ENCODE measurements around the gene POLR3G. TPM values are rescaled to one million over a fixed set of nuclear protein-coding genes. Genes with fewer than 3 reads are reported as not detected.

Gene POLR3G
- total RNA-seq, 6 experiments from 2014 or later, result 1.2 to 7.7 (median 2.0) TPM

DNA sequence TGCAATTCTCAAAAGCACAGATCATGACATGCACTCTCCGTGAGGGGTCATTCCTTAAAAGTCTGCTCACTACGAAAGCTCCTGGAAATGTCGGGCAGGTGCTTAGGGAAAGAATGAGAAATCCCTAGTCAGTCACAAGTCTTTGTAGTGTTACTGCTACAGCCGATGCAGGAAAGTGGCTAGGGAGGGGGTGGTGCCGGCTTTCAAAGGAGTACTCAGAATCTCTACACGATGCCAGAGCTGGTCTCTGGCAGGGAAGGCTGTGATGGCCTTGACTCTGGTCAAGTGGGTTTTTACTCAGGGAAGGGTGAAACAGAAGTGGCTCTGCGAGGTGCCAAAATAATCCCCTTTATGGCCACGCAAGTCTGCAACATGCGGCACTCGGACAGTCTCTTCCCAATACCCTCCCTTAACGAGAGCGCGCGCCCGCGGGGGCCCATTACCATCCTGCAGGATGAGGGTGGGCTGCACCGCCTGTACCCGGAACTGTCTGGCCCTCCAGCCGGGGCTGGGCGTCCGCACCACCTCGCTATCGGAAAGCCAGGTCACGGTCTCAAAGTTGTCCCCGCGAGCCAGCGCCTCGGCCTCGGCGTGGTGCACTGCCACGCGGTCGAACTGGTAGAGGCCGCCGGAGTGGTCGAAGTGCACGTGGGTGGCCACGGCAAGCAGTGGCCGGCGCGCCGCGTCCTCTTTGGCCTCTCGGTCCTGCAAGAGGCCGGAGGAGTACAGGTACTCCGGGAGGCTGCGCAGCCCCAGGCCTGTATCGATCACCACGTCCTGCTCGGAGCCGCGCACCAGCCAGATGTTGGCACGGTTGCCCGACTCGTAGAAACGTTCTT, 1.0 kb upstream of the POLR3G start:
- no peaks in the 10 kb centered on the region for H3K36me3 ChIP-seq
- peak in 2 of 3 donors; percentile 70 to 79 for DNase-seq
- intact Hi-C loops (cut with DNase I), result no loop called here

DNA sequence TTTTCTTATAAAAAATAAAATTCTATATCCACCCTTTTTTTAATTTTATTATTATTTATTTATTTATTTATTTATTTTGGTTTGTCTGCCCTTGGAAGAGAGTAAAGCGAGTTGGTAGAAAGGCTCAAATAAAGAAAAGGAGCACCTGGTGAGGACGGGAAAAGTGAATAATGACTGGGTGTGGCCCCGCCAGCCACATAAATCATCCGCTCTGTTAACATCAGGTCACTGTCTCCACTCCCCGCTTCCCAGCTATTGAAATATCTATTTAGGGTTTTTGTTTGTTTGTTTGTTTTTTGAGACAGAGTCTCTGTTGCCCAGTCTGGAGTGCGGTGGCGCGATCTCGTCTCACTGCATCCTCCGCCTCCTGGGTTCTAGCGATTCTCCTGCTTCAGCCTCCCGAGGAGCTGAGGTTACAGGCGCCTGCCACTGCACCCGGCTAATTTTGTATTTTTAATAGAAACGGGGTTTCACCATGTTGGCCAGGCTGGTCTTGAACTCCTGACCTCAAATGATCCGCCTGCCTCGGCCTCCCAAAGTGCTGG, 844 bp downstream of the POLR3G start:
- Histone ChIP-seq H3K27ac (no peak overlapping the region), H3K4me1 (peaks cover 0 to 15% (median 0%) of the 10 kb centered on the region in 4 donors), H3K4me3 (peak overlapping the region in 2 of 3 donors; percentile 82 to 91), H3K36me3 (no peaks in the 10 kb centered on the region), H3K27me3 (no peaks in the 10 kb centered on the region), H3K9me3 (no peaks in the 10 kb centered on the region)
- 77% methylated on average over 17 of the region's 17 CpGs for WGBS (ENCODE audit: insufficient coverage, low coverage, low lambda C conversion rate, missing lambda C conversion rate)
- DNase-seq (no peak), ATAC-seq (no peak)
- intact Hi-C loops (cut with DNase I), result no loop called here
- TF ChIP-seq POLR2A (IDR thresholded peaks at IDR 0.05), result no peak
- TF ChIP-seq, protein P1, sequence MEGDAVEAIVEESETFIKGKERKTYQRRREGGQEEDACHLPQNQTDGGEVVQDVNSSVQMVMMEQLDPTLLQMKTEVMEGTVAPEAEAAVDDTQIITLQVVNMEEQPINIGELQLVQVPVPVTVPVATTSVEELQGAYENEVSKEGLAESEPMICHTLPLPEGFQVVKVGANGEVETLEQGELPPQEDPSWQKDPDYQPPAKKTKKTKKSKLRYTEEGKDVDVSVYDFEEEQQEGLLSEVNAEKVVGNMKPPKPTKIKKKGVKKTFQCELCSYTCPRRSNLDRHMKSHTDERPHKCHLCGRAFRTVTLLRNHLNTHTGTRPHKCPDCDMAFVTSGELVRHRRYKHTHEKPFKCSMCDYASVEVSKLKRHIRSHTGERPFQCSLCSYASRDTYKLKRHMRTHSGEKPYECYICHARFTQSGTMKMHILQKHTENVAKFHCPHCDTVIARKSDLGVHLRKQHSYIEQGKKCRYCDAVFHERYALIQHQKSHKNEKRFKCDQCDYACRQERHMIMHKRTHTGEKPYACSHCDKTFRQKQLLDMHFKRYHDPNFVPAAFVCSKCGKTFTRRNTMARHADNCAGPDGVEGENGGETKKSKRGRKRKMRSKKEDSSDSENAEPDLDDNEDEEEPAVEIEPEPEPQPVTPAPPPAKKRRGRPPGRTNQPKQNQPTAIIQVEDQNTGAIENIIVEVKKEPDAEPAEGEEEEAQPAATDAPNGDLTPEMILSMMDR (IDR thresholded peaks at IDR 0.05), result no peak

More for the DNA sequence above, 1.0 kb upstream of the POLR3G start:
- Histone ChIP-seq H3K4me1 (peaks cover 0 to 15% (median 0%) of the 10 kb centered on the region in 4 donors), H3K27ac (peak overlapping the region; percentile 69 to 89 (median 79)), H3K4me3 (peak overlapping the region; percentile 82 to 91 (median 88)), H3K9me3 (no peaks in the 10 kb centered on the region), H3K27me3 (no peaks in the 10 kb centered on the region)
- 2% methylated on average over 13 of the region's 56 CpGs for WGBS (ENCODE audit: insufficient coverage, low coverage, low lambda C conversion rate, missing lambda C conversion rate)
- TF ChIP-seq, protein P1 (IDR thresholded peaks at IDR 0.05), result no peak
- TF ChIP-seq POLR2A (IDR thresholded peaks at IDR 0.05), result no peak
- ATAC-seq, result peak; percentile 44 to 64 (median 54)

DNA sequence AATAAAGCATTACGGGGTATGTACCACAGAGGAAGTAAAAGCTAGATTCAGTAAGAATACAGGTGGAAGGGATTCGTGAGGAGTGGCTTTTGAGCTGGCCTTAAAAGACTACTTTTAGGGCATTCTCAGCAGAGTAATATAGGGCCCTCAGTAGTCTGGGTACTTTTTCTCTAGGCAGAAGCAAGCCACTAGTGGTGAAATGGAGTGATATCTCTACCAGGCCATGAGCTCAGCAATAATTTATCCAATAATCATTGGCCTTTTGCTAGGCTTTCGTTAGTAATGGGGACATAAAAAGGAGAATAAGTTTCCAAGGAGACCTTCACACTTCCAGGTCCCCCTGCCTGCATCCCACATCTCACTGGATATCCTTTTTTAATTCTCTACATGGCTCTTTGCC, 1.7 kb downstream of the POLR3G start:
- H3K27ac ChIP-seq, result no peak overlapping the region
- TF ChIP-seq, protein P1 (IDR thresholded peaks at IDR 0.05), result no peak
- no peak for TF ChIP-seq POLR2A (IDR thresholded peaks at IDR 0.05)
- no peaks in the 10 kb centered on the region for H3K36me3 ChIP-seq
- ATAC-seq (no peak), DNase-seq (no peak)
- intact Hi-C loops (cut with DNase I), result no loop called here
- WGBS (ENCODE audit: insufficient coverage, low coverage, low lambda C conversion rate, missing lambda C conversion rate), result 73% methylated on average over 3 of the region's 3 CpGs
- H3K4me1 ChIP-seq, result peaks cover 0 to 15% (median 0%) of the 10 kb centered on the region in 4 donors
- H3K9me3 ChIP-seq, result no peaks in the 10 kb centered on the region
- H3K27me3 ChIP-seq, result no peaks in the 10 kb centered on the region
- no peak overlapping the region for H3K4me3 ChIP-seq

DNA sequence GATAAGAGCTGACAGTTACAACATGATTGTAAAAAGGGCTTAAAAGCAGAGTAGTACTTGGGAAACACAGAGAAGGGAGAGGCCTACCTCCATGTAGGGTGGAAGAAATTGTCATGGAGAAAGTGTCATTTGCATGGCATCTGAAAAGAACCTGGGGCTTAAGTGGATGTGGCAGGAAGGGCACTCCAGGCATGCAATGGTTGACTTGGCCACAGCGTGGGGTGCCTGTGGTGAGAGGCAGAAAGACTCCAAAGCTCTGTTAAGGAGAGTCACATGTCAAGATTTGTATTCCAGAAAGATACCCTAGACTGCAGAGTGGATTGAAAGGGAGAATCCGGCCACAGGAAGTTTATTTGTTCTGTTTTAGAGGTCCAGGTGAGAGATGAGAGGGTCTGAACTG, 2.4 kb downstream of the POLR3G start:
- intact Hi-C loops (cut with DNase I), result no loop called here
- DNase-seq (no peak), ATAC-seq (no peak)
- peaks cover 0 to 15% (median 0%) of the 10 kb centered on the region in 4 donors for H3K4me1 ChIP-seq
- WGBS (ENCODE audit: insufficient coverage, low coverage, low lambda C conversion rate, missing lambda C conversion rate), result 34% methylated on average over 2 of the region's 2 CpGs
- H3K27me3 ChIP-seq, result no peaks in the 10 kb centered on the region
- H3K4me3 ChIP-seq, result peak overlapping the region in 2 of 3 donors; percentile 37 to 42
- H3K36me3 ChIP-seq, result no peaks in the 10 kb centered on the region
- TF ChIP-seq, protein P1 (IDR thresholded peaks at IDR 0.05), result no peak
- peak overlapping the region; percentile 0 to 68 (median 29) for H3K27ac ChIP-seq
- no peaks in the 10 kb centered on the region for H3K9me3 ChIP-seq

Measured in right lobe of liver (tissue), 6 donors.